OCI-LY7 (cell line): ENCODE data around the gene ZNF416. TPM values are rescaled to one million over a fixed set of nuclear protein-coding genes. Genes with fewer than 3 reads are reported as not detected.

ENCODE experiments used
- BruUV-seq: library from RNA; stranded (reverse); fragments of 400-500 nt; replicated peaks from 2 replicates; lab custom pipeline; 2021; lab: Mats Ljungman, UMichigan
- CTCF ChIA-PET: fragments of 300-600 bp; sonication (Branson Sonifier 250); formaldehyde crosslinking; loops from one replicate; lab custom pipeline; 2022; ENCODE audit warnings: antibody characterized with exemption; ENCODE audit not compliant: unreplicated experiment; lab: Charles Lee
- POLR2A ChIA-PET: fragments of 300-600 bp; sonication (Branson Sonifier 250); formaldehyde crosslinking; loops from one replicate; lab custom pipeline; 2022; ENCODE audit warnings: antibody characterized with exemption; lab: Charles Lee
- DNase-seq: peaks from one replicate; pipeline ENCODE4 v3.0.0-alpha.2; 2015; ENCODE audit warnings: low spot score
- H2AFZ ChIP-seq: fragments of 200-600 bp; sonication (generic), shearing (Covaris generic); 2 replicates; pipeline ENCODE4 v1.6.1; 2014; ENCODE audit warnings: mild to moderate bottlenecking, antibody characterized with exemption, low read length, moderate library complexity
- H3K27ac ChIP-seq: fragments of 200-600 bp; sonication (generic); 2 replicates; pipeline ENCODE4 v1.5.1; 2014; ENCODE audit warnings: mixed run types, low read depth, mild to moderate bottlenecking, moderate library complexity, low read length, inconsistent platforms; ENCODE audit not compliant: poor library complexity, severe bottlenecking
- H3K36me3 ChIP-seq: fragments of 200-600 bp; sonication (generic); 2 replicates; pipeline ENCODE4 v1.6.1; 2014; ENCODE audit warnings: mild to moderate bottlenecking, antibody characterized with exemption, low read length, moderate library complexity, mixed read lengths; ENCODE audit not compliant: insufficient read depth
- H3K4me1 ChIP-seq: fragments of 200-600 bp; sonication (generic); 2 replicates; pipeline ENCODE4 v1.5.1; 2014; ENCODE audit warnings: mild to moderate bottlenecking, low read length; ENCODE audit not compliant: insufficient read depth, poor library complexity, severe bottlenecking
- H3K4me2 ChIP-seq: fragments of 200-600 bp; sonication (generic); 2 replicates; pipeline ENCODE4 v1.6.1; 2014; ENCODE audit warnings: mild to moderate bottlenecking, low read length
- H3K4me3 ChIP-seq: fragments of 200-600 bp; sonication (generic); 2 replicates; pipeline ENCODE4 v1.5.1; 2014; ENCODE audit warnings: mild to moderate bottlenecking, low read depth, low read length; ENCODE audit not compliant: poor library complexity, severe bottlenecking
- H3K79me2 ChIP-seq: fragments of 200-600 bp; sonication (generic); 2 replicates; pipeline ENCODE4 v1.6.1; 2016; ENCODE audit warnings: low read depth, mild to moderate bottlenecking, low read length, moderate library complexity, mixed read lengths; ENCODE audit not compliant: insufficient read depth
- H3K9me2 ChIP-seq: fragments of 200-600 bp; sonication (generic); 2 replicates; pipeline ENCODE4 v1.6.1; 2016; ENCODE audit warnings: mild to moderate bottlenecking, low read length, mixed read lengths; ENCODE audit not compliant: insufficient read depth
- H3K9me3 ChIP-seq: fragments of 200-600 bp; sonication (generic); 2 replicates; pipeline ENCODE4 v1.6.1; 2014; ENCODE audit warnings: mild to moderate bottlenecking, mixed run types, low read length, mixed read lengths
- H4K20me1 ChIP-seq: fragments of 200-600 bp; sonication (generic); 2 replicates; pipeline ENCODE4 v1.6.1; 2014; ENCODE audit warnings: mild to moderate bottlenecking, antibody characterized with exemption, low read length, moderate library complexity, mixed read lengths; ENCODE audit not compliant: insufficient read depth
- EZH2phosphoT487 ChIP-seq: fragments of 200-600 bp; sonication (generic); IDR thresholded peaks from 2 replicates; pipeline ENCODE4 v1.6.1; 2018; ENCODE audit warnings: low read depth, borderline replicate concordance, mild to moderate bottlenecking, mixed run types, antibody characterized with exemption, low read length, moderate library complexity, mixed read lengths
- intact Hi-C: fragments of 100-400 bp; cut with micrococcal nuclease; formaldehyde crosslinking; loops from one replicate; pipeline ENCODE4 v1.10.0; 2022; ENCODE audit not compliant: unreplicated experiment
- total RNA-seq, 2 experiments: library from RNA; depleted of rRNA in 1 of 2; stranded (reverse); fragments of >200 nt in 1 of 2; shearing (Covaris generic) in 1 of 2; gene quantifications; 2 replicates each; pipeline ENCODE4 v1.2.3, GENCODE V29; 2014 to 2022
- TF ChIP-seq, protein P1 (sequence below): fragments of 200-600 bp; sonication (generic); conservative IDR thresholded peaks from 2 replicates; pipeline ENCODE4 v1.5.1; 2014; ENCODE audit warnings: mild to moderate bottlenecking, antibody characterized with exemption, low read length, moderate library complexity, mixed read lengths

Gene ZNF416
- total RNA-seq, 2 experiments from 2014 or later = 3.1 to 5.0 TPM

DNA sequence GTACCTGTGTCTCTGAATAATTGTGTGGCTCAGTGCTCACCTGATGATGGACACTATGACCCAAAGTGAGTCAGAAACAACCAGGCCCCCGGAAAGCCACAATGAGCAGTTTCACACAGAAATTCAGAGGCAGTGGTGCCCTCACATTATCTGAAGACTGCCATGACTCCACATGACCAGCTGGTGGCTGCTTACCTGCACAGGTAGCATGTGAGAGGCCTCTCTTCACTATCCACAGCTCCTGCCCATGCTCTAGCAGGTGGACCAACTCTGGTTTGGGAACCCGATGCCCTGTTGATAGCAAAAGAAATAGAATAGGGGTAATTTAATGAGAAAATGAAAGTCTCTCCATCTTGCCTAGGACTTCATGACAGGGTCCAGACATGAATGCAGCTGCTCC lies 26.3 kb downstream of the ZNF416 start:
- H3K4me1 ChIP-seq = no peaks in the 10 kb centered on the region
- DNase-seq = no peak
- H3K27ac ChIP-seq = no peak overlapping the region
- peaks cover 13% of the 10 kb centered on the region for H3K9me3 ChIP-seq
- ChIA-PET POLR2A (no interaction called here), CTCF (no interaction called here)
- BruUV-seq = no TSS peak
- no peaks in the 10 kb centered on the region for H3K79me2 ChIP-seq
- H3K4me3 ChIP-seq = no peak overlapping the region
- peaks cover 75% of the 10 kb centered on the region for H3K36me3 ChIP-seq
- no peaks in the 10 kb centered on the region for H3K9me2 ChIP-seq
- H3K4me2 ChIP-seq = no peak overlapping the region
- TF ChIP-seq EZH2phosphoT487 = no peak
- TF ChIP-seq, protein P1, sequence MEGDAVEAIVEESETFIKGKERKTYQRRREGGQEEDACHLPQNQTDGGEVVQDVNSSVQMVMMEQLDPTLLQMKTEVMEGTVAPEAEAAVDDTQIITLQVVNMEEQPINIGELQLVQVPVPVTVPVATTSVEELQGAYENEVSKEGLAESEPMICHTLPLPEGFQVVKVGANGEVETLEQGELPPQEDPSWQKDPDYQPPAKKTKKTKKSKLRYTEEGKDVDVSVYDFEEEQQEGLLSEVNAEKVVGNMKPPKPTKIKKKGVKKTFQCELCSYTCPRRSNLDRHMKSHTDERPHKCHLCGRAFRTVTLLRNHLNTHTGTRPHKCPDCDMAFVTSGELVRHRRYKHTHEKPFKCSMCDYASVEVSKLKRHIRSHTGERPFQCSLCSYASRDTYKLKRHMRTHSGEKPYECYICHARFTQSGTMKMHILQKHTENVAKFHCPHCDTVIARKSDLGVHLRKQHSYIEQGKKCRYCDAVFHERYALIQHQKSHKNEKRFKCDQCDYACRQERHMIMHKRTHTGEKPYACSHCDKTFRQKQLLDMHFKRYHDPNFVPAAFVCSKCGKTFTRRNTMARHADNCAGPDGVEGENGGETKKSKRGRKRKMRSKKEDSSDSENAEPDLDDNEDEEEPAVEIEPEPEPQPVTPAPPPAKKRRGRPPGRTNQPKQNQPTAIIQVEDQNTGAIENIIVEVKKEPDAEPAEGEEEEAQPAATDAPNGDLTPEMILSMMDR = no peak
- no peak overlapping the region for H2AFZ ChIP-seq
- intact Hi-C loops = no loop called here
- no peaks in the 10 kb centered on the region for H4K20me1 ChIP-seq

DNA sequence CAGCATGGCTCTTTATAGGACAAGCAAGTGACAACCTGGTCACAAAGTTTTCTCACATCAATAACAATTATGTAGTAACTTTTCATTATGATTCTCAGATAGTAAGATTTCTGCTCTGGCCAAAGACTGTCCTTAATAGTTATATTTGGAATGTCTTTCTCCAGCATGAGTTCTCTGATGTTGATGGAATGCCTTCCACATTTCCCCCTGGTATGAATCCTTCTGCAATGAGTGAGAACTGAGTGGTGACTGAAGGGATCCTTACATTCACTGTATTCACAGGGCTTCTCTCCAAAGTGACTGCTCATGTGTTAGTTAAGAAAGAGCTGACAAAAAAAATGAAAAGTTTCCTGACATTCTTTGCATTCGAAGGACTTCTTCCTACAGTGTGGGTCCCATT lies 32.2 kb downstream of the ZNF416 start:
- TF ChIP-seq, protein P1 = no peak
- TF ChIP-seq EZH2phosphoT487 = no peak
- H3K9me3 ChIP-seq = peaks cover 57% of the 10 kb centered on the region
- H3K27ac ChIP-seq = no peak overlapping the region
- H3K4me1 ChIP-seq = no peaks in the 10 kb centered on the region
- no TSS peak for BruUV-seq
- H3K4me3 ChIP-seq = no peak overlapping the region
- no peak overlapping the region for H2AFZ ChIP-seq
- H4K20me1 ChIP-seq = no peaks in the 10 kb centered on the region
- CTCF ChIA-PET = no interaction called here
- no peaks in the 10 kb centered on the region for H3K9me2 ChIP-seq
- intact Hi-C loops = no loop called here
- H3K4me2 ChIP-seq = no peak overlapping the region
- H3K36me3 ChIP-seq = peaks cover 90% of the 10 kb centered on the region
- no peak for DNase-seq
- H3K79me2 ChIP-seq = no peaks in the 10 kb centered on the region
- POLR2A ChIA-PET = no interaction called here

GRCh38 chr19:57537953-57538547 lies 40.7 kb downstream of the ZNF416 start:
- H3K4me1 ChIP-seq = no peaks in the 10 kb centered on the region
- CTCF ChIA-PET = no interaction called here
- intact Hi-C loops = no loop called here
- BruUV-seq = no TSS peak
- no peak overlapping the region for H3K4me3 ChIP-seq
- TF ChIP-seq, protein P1 = no peak
- TF ChIP-seq EZH2phosphoT487 = no peak
- H2AFZ ChIP-seq = no peak overlapping the region
- H3K4me2 ChIP-seq = no peak overlapping the region
- no peak overlapping the region for H3K27ac ChIP-seq
- peaks cover 94% of the 10 kb centered on the region for H3K36me3 ChIP-seq
- H3K9me3 ChIP-seq = peaks cover 30% of the 10 kb centered on the region
- DNase-seq = no peak
- H3K79me2 ChIP-seq = no peaks in the 10 kb centered on the region
- H3K9me2 ChIP-seq = no peaks in the 10 kb centered on the region
- POLR2A ChIA-PET = no interaction called here
- H4K20me1 ChIP-seq = no peaks in the 10 kb centered on the region
